Measurements from ENCODE around the gene CEP68.
"Not testable (repeated sequence)": the region's sequence is repeated elsewhere in the genome, so short reads cannot be mapped to it uniquely, and the experiment has no call there.

The CEP68 gene

DNA sequence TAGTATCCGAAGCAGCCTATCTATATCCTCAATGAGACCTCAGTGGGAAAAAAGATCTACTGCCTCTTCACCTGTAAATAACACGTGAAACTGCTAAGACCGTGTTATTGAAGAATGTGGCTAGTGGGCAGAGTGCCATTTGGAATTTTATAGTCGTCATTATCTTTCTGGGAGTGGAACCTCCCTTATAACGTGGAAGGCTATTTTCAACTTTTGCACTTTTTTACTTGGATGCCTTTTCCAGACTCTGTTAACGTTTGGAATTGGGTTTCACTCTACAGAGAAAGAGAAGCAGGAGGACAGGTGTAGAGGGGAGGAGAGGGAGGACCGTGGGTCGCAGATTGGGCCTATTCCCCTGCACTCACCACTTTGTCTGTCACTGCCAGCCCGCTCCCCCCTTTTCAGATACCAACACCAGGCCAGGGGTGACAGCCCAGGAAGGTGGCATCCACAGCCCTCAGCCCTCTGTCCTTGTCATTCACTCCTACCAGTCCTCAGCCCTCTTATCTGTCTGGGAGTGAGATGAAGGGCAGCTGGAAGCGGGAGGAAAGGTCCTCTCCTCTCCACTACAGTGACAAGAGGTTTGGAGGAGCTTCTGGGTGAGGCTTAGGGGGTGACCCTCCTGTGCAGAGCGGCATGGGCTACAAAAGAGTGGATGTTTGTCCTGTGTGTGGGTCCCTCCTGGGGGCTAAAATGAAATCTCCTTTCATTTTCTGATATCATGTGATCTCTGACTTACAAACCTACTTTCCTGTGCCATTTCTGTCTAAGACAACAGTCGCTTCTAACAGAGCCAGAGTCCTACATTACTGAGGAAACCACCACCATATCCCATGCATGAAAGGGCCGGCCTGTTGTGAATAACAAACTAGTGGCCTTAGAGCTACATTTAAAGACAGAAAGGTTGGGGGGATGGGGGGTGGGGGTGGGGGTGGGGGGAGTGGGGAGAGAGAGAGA, 23.9 kb upstream of the CEP68 start:
- DNase-seq, result peak; percentile 65

DNA sequence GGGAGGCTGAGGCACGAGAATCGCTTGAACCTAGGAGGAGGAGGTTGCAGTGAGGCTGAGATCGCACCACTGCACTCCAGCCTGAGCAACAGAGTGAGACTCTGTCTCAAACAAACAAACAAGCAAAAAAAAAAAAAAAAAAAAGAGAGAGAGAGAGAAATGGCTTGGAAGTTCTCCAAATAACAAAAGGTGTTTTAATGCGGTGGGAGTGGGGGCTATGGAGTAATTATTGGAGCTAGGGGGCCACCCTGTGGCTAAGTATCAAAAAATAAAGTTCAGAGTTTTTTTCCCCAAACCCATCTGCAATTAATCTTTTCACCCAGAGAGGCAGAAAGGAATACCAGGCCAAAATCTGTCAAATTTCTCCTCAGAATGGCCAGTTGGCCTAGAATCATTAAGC, 23.0 kb upstream of the CEP68 start:
- peak; percentile 64 for DNase-seq

DNA sequence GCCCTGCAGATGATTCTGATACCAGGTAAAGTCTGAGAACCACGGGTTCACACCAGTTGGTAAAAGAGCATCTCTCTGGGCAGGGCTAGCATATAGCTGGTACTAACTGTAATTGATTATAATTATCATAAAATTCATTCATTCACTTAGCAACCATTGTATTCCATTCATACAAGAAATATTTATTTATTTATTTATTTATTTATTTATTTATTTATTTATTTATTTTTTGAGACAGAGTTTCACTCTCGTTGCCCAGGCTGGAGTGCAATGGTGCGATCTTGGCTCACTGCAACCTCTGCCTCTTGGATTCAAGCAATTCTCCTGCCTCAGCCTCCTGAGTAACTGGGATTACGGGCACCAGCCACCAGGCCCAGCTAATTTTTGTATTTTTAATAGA, 22.5 kb upstream of the CEP68 start:
- not testable (repeated sequence) for DNase-seq

DNA sequence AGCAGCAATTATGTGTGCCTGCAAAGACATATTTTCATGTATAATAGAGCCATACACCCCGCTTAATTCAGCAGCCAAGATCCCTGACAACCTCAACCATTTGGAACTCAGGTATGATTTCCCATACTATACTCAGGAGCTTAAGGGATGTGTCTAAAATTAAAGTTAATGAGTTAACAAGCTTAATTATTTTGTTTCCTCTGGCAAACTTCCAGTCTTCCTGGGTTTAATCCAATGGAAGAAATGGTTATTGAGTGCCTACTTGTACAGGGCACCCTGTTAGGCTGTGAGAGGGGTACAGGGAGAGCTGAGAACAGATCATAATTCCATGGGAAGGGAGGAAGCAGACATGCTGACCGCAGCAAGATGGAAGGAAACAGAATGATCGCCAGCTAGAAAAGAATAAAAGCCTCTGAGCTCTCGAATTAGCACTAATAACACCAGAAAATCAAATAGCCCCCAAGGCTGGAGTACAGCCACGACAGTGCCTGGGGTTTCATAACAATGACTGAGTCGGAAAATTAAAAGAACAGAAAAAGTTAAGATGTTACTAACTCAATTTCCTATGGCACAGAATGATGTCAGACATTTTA, 20.8 kb upstream of the CEP68 start:
- no peak for DNase-seq

DNA sequence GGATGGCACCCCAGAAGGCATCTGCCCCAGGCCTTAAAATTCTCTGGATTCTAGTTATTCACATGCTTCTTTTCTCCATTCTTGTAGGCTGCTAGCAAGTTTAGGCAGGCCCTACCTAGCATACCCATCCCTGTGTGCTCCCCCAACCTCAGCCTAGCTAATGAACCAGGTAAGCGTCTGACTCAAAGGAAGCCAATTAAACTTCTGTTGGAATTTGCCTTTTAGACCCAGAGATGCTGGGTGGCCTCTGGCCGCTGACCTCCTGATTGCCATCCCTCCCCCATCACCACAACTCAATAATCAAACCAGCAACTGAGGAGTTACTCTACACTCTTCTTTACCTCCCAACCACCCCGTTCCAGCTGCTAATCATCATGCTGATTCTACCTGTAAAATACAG, 19.0 kb upstream of the CEP68 start:
- DNase-seq, result no peak

- no peak for DNase-seq
Observed at GRCh38 chr2:65039640-65040039, 16.6 kb upstream of the CEP68 start.

DNA sequence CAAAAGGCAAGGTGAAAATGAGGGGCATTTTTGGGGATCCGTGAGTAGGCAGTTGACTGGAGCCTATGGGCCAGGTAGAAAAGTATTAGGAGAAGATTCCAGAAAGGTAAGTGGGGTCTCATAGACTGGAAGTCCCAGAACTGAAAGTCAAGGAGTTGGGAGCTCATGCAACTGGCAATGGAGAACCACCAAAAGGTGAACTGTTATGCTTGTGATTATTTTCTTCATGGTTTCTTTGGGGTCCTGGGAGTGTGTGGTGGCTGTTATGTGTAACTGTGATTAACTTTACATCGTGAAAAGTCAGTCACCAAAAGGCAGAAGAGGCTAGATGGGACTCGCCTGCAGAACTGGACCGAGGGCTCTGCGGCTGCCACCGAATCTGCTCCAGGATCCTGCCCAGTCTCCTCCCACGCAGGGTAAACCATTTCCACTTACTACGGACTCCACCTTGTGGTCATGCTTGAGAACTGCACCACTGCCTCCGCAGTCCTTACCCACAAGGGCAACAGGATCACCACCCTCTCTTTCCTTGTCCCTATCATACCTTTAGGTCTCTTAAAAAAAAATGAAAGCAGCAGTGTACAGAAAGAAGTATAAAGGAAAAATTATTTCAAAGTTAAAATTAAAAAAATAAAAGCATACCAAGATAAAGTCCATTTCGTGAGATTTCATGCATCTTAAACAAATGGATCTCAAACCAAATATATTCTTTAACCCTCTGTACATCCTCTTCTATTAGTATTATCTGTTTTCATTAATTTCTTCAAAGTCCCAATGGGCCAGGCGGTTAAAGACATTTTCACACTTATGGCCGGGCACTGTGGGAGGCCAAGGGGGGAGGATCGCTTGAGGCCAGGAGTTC, 15.6 kb upstream of the CEP68 start:
- peak; percentile 82 for DNase-seq

DNA sequence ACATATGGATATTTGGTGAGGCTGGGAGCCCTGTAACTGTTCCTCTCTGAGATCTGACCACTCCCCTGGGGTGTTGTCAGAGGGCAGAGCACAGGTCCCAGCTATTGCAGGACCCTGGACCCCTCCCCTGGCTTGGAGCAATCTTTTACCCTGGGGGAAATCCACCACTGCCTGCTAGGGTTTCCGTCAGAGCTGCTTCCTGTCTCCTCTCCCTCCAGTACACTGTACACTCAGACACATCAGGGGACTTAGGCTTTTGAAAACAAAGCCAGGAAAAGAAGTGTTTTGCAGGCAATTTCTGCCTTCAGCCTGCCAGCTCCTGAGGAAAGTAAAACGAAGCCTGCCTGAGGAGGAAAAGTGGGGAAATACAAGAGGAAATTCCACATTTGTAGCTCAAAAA, 13.2 kb upstream of the CEP68 start:
- no peak for DNase-seq

DNA sequence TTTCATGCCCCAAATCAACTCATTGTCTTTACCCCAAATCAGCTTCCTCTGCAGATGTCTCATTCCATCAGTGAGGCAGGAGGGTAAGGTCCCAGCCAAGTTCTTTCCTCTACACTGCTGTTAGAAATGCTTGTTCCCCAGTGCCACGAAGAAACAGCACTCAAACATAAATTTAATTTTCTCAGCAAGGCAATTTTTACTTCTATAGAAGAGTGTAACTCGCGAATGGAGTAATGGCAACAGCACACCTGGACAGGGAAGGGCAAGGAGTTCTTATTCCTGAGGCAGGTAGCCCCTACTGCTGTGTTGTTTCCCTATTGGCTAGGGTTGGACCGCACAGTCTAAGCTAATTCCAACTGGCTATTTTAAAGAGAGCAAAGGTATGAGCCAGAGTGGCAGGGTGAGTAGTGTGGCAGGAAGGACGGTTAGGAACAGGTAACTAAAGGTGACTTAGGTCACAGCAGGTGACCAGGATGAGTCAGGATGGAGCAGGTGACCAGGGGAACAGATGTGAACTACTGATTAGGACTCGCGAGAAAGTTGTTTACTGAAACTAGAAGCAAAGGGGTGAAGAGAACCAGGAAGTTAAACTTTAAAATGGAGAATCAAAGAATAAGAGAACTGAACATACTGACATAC, 12.0 kb upstream of the CEP68 start:
- no peak for DNase-seq

DNA sequence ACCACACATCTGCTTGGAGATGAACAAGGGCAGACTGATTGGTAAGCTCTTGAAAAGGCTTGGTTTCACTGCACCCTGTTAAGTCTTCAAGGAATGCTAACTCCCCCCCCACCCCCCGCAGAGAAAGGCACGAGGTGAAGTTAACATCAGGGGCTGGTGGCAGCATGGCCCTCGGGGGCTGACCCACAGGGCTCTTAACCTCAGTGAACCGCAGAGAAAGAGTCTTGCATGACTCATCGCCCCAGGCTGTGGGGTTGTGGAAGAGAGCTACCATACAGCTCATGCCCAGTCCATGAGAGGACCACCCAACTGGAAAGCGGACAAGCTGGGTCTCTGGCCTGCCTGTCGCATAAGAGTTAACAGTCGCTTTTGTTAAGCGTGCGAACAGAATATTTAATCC, 10.6 kb upstream of the CEP68 start:
- no peak for DNase-seq

GRCh38 chr2:65046633-65047407, 9.4 kb upstream of the CEP68 start:
- no peak for DNase-seq

GRCh38 chr2:65049010-65049639, 7.1 kb upstream of the CEP68 start:
- DNase-seq, result no peak

DNA sequence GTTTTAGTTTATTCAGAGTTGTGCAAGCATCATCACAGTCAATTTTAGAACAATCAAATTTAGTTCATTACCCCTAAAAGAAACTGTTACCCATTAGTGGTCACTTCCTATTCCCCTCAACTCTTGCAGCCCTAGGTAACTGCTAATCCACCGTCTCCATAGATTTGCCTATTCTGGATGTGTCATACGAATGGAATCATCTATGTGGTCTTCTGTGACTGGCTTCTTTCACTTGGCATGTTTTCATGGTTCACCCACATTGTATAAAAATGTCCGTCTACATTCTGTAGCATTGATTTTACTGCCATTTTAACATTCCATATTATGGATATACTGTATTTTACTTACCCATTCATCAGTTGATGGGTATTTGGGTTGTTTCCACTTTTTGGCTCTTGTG, 5.3 kb upstream of the CEP68 start:
- no peak for DNase-seq

DNA sequence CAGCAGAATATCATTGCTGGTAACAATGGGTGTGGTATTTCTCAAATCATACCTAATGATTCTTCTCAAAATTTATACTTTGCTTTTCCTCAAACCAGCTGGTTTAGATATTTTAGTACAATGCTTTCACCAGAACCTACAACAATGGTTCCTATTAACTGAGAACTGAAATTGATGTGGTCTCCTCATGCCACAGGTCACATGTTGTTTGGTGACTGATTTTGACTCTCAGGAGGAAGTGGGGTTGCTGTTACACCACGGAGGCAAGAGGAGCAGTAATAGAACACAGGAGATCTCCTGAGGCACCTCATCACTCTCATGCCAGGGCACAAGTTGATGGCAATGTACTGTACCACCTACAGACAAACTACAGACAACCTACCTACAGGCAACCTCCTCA, 3.0 kb upstream of the CEP68 start:
- DNase-seq, result peak; percentile 58

DNA sequence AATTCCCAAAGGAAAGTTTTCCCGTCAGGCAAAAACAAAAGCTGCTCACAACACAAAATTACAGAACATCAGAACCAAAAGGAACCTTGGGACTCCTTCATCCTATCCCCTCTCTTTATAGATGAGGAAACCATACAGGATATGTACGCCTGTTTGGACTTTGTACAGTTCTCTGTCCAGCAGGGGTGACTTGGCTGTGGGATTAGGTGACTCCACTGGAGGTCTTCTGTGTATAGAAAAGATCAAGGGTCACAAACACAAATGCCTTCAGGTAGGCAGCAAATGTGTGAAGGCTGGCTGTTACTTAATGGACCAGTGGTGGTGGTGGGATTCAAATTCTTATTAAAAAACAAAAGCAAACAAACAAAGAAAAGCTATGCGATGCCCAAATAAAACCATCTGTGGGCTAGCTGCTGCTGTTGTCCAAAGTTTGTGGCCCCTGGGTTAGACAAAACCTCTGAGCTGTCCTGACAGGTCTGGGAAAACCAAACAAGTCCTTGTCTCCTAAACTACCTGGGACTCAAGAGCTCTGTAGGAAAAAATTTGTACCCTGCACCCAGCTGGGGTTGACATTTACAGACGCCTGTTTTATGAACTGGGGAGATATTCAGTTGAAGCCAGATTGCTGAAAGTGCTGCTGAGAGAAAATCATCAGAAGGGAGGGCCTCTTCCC, 1.3 kb upstream of the CEP68 start:
- peak; percentile 13 for DNase-seq

GRCh38 chr2:65055422-65056214, 598 bp upstream of the CEP68 start:
- DNase-seq, result peak; percentile 79

DNA sequence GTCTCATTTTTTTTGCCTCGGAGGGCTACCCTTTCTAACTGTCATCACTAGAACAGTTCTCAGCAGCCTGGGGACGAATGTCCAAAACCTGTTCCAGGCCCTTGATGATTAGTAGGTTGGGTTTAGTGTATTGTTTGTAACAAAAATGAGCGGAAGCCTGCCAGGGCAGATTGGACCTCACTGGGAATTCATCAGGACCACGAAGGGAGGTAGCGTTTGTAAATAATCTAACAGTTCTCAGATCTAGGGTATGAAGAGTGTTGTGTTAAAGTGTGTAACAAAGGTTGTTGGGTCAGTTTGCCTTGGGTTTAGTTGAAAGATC, 799 bp downstream of the CEP68 start:
- DNase-seq, result peak; percentile 26

- DNase-seq, result peak; percentile 80
Observed at GRCh38 chr2:65057391-65058052, 1.3 kb downstream of the CEP68 start.

GRCh38 chr2:65059071-65059470, 2.9 kb downstream of the CEP68 start:
- DNase-seq, result no peak

Measured in RPMI8226 (cell line).